Glutamatergic neuron (in vitro differentiated cells): ENCODE measurements around the gene CTSD. TPM values are rescaled to one million over a fixed set of nuclear protein-coding genes. Genes with fewer than 3 reads are reported as not detected.

Source experiments
- DNase-seq: peaks from one replicate; pipeline ENCODE4 v3.0.0; 2022
- H3K27ac Mint-ChIP-seq: one replicate; pipeline ENCODE4 v1.8.0; 2020; ENCODE audit warnings: mild to moderate bottlenecking, mixed read lengths, inconsistent platforms; ENCODE audit not compliant: unreplicated experiment
- H3K27me3 Mint-ChIP-seq: one replicate; pipeline ENCODE4 v1.8.0; 2020; ENCODE audit warnings: mild to moderate bottlenecking, moderate library complexity, mixed read lengths, inconsistent platforms; ENCODE audit not compliant: unreplicated experiment
- H3K36me3 Mint-ChIP-seq: one replicate; pipeline ENCODE4 v1.8.0; 2020; ENCODE audit warnings: mild to moderate bottlenecking, mixed read lengths, inconsistent platforms; ENCODE audit not compliant: unreplicated experiment
- H3K4me1 Mint-ChIP-seq: one replicate; pipeline ENCODE4 v1.8.0; 2020; ENCODE audit warnings: mild to moderate bottlenecking, low read depth, mixed read lengths, inconsistent platforms; ENCODE audit not compliant: unreplicated experiment
- H3K4me3 Mint-ChIP-seq: one replicate; pipeline ENCODE4 v1.8.0; 2020; ENCODE audit warnings: mild to moderate bottlenecking, mixed read lengths, inconsistent platforms; ENCODE audit not compliant: unreplicated experiment
- H3K9me3 Mint-ChIP-seq: one replicate; pipeline ENCODE4 v1.8.0; 2020; ENCODE audit warnings: mild to moderate bottlenecking, moderate library complexity, mixed read lengths, inconsistent platforms; ENCODE audit not compliant: unreplicated experiment
- total RNA-seq: library from RNA; stranded (reverse); fragmentation: NEBNext Ultra II Directional; extraction: Animal tissue kit (Norgen Biotek cat#: 25700); gene quantifications from one replicate; pipeline ENCODE4 v1.2.1, GENCODE V29; 2021; ENCODE audit not compliant: unreplicated experiment
- TF ChIP-seq, protein P1 (sequence below): fragments of 200-600 bp; sonication (generic); IDR thresholded peaks from one replicate; pipeline ENCODE4 v1.5.0; 2021; ENCODE audit not compliant: partially characterized antibody, unreplicated experiment

CTSD gene
- total RNA-seq, 1 donor from 2014 or later: 159 TPM

DNA sequence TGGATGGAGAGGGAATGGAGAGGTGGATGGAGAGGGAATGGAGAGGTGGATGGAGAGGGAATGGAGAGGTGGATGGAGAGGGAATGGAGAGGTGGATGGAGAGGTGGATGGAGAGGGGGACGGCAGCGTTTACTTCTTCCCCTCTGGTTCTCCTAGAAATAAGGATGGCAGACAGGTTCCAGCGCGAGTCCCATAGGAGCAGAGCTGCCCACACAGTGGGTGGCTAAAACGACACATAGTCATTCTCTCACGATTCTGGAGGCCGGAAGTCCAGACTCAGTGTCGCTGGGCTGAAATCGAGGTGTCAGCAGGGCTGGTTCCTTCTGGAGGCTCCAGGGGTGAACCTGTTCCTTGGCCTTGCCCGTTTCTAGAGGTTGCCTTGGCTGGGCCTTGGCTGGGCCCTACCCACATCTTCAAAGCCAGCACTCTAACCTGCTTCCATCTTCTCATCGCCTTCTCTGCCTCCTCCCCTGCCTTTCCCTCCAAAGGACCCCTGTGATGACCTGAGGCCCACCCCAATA lies 12.7 kb upstream of the CTSD start:
- Mint-ChIP-seq H3K4me1 (peaks cover 2% of the 10 kb centered on the region), H3K4me3 (no peak overlapping the region), H3K9me3 (peaks cover 11% of the 10 kb centered on the region), H3K27me3 (peaks cover 16% of the 10 kb centered on the region), H3K27ac (no peak overlapping the region), H3K36me3 (no peaks in the 10 kb centered on the region)
- TF ChIP-seq, protein P1, sequence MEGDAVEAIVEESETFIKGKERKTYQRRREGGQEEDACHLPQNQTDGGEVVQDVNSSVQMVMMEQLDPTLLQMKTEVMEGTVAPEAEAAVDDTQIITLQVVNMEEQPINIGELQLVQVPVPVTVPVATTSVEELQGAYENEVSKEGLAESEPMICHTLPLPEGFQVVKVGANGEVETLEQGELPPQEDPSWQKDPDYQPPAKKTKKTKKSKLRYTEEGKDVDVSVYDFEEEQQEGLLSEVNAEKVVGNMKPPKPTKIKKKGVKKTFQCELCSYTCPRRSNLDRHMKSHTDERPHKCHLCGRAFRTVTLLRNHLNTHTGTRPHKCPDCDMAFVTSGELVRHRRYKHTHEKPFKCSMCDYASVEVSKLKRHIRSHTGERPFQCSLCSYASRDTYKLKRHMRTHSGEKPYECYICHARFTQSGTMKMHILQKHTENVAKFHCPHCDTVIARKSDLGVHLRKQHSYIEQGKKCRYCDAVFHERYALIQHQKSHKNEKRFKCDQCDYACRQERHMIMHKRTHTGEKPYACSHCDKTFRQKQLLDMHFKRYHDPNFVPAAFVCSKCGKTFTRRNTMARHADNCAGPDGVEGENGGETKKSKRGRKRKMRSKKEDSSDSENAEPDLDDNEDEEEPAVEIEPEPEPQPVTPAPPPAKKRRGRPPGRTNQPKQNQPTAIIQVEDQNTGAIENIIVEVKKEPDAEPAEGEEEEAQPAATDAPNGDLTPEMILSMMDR: no peak
- no peak for DNase-seq

DNA sequence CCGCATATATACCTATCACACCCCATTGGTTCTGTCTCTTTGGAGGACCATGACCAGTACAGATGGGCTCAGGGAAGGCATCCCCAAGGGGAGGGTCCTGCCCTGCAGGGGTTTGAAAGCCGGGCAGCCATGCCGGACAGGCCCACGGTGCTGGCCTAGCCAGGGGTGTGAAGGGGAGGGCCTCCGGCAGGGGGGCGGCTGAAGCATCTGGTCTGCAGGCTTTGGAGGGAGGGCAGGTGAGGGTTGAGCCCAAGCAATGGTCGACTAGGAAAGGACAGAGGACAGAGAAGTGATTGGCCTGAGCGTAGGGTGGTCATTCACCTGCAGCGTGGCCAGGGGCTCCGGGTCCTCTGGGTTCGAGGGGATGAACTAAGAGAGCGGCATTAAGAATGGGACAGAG lies 11.2 kb upstream of the CTSD start:
- Mint-ChIP-seq H3K4me1 (peaks cover 2% of the 10 kb centered on the region), H3K27ac (no peak overlapping the region), H3K9me3 (peaks cover 12% of the 10 kb centered on the region), H3K36me3 (peaks cover 8% of the 10 kb centered on the region), H3K27me3 (peaks cover 14% of the 10 kb centered on the region), H3K4me3 (no peak overlapping the region)
- TF ChIP-seq, protein P1: no peak
- DNase-seq: no peak

DNA sequence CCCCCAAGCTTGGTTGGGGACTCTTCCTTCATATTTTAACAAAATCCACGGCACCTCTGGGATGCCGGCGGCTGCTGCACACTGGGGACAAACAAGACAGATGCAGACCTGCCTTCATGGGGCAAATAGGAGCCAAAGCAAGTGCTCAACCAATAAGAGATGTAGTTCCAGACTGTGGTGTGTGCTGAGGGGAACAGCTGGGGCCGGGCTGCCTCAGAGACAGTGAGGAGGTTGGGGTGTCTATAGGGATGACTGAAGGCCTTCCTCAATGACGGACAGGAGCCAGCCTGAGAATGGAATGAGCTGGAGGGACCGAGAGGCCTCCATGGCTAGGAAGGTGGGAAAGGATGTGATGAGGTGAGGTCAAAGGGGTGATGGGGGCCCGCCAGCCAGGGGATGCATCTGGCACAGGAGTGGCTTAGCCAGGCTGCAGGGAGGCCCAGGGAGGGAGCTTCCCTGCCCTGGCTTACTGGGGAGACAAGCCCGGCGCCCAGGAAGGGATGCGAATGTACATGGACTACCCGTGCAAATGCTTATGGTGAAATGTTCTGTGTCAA lies 10.3 kb upstream of the CTSD start:
- H3K9me3 Mint-ChIP-seq: peaks cover 12% of the 10 kb centered on the region
- H3K27ac Mint-ChIP-seq: no peak overlapping the region
- TF ChIP-seq, protein P1: no peak
- no peak overlapping the region for H3K4me3 Mint-ChIP-seq
- peaks cover 14% of the 10 kb centered on the region for H3K27me3 Mint-ChIP-seq
- peaks cover 10% of the 10 kb centered on the region for H3K36me3 Mint-ChIP-seq
- DNase-seq: no peak
- H3K4me1 Mint-ChIP-seq: peaks cover 2% of the 10 kb centered on the region

DNA sequence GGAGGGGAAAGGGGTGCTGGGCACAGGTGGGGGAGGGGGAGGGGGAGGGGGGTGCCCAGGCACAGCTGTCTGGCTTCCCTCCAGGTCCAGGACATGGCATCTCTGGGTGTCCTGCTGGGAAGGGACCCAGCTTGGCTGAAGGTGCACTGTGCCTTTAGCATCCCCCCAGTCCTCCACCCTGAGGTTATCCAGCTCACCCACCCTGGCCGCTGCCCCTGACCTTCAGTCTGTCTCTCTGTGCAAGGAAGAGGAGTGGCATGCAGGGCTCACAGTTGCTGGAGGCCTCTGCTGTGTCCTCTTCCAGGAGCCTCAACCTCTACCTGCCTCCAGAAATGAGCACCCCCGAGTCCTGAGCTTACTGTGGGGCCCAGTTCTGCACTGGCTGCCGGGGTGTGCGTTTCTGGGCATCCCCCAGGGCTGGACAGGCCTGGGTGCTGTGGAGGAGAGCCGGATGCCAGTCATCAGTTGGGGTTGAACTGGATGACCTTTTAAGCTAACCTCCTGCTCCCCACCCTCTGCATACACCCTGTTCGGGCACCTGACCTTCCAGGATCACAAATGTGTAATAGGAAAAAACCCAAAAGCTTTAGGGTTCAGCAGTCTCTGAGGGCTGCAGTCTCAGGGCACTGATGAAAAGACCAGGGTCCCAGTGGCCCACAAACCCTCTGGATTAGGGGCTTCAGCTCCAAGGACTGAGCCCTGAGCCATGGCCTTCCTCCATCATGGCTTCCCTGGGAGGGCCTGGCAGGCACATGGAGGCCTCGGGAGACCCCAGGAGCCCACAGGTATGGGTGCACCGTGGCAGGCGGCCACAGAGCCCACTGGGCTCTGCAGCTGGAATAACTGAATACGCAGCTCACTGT lies 9.6 kb upstream of the CTSD start:
- Mint-ChIP-seq H3K27ac (no peak overlapping the region), H3K4me1 (peaks cover 2% of the 10 kb centered on the region), H3K9me3 (peaks cover 12% of the 10 kb centered on the region), H3K27me3 (peaks cover 14% of the 10 kb centered on the region), H3K36me3 (peaks cover 10% of the 10 kb centered on the region), H3K4me3 (no peak overlapping the region)
- no peak for DNase-seq
- TF ChIP-seq, protein P1: no peak
